Breast epithelium (tissue), 3 donors: Measurements from ENCODE around the gene HSH2D.

ENCODE experiments used
- CTCF ChIP-seq, 3 donors: fragments of 450-650 bp; IDR thresholded peaks; one replicate each; pipeline ENCODE4 v1.5.1; 2016 to 2017; ENCODE audit warnings: antibody characterized with exemption in 3 of 3, mild to moderate bottlenecking in 3 of 3, moderate library complexity in 3 of 3
- POLR2A ChIP-seq: fragments of 450-650 bp; IDR thresholded peaks from one replicate; pipeline ENCODE4 v1.6.1; 2016; ENCODE audit warnings: antibody characterized with exemption, mild to moderate bottlenecking, moderate library complexity
- POLR2AphosphoS5 ChIP-seq, 3 donors: sonication (generic); formaldehyde crosslinking; IDR thresholded peaks; one replicate each; pipeline ENCODE4 v1.6.1; 2017; ENCODE audit warnings: antibody characterized with exemption in 3 of 3

DNA sequence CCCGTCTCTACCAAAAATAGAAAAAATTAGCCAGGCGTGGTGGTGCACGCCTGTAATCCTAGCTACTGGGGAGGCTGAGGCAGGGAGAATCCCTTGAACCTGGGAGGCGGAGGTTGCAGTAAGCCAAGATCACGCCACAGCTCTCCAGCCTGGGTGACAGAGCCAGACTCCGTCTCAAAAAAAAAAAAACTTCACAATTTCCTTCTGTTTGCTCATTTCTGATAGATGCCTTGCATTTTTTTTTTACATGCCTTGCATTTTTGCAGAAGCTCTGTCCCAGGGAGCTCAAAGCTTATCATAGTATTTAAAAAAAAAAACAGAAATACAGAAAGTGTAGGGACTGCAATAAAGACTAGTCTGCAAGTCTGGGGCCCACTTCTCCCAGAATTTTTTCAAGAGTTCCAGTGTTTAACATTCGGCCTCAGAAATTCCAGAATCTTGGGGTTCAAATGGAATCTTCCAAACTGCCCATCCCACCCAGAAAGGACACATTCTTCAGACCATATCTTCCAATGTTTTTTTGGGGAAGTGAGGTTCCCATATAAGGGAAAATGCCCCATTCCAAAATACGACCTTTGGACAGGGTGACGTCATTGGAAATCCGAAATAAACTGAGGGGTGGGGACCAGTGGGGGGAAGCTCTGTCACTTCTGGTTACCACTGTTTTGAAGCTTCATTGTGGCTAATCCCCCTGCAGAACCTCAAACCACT, 49.0 kb upstream of the HSH2D start:
- TF ChIP-seq CTCF (IDR thresholded peaks at IDR 0.05) (no peak), POLR2A (no peak), POLR2AphosphoS5 (IDR thresholded peaks at IDR 0.05) (no peak)
